GM12878 (cell line): ENCODE data around the gene UBE3D. TPM values are rescaled to one million over a fixed set of nuclear protein-coding genes. Genes with fewer than 3 reads are reported as not detected.

Experiments used
- ATAC-seq: fragments of 200-7000 bp; cut with Tn5 transposase; 3 replicates; pipeline ENCODE4 v1.9.1; 2020; ENCODE audit warnings: mild to moderate bottlenecking, moderate library complexity
- BruUV-seq: library from RNA; stranded (reverse); fragments of 400-500 nt; replicated peaks from 2 replicates; lab custom pipeline; 2021; lab: Mats Ljungman, UMichigan
- CTCF ChIA-PET: fragments of 300-600 bp; sonication (Branson Sonifier 250); formaldehyde crosslinking; extraction: SDS; loops from one replicate; lab custom pipeline; 2021; ENCODE audit warnings: inconsistent platforms; lab: Yijun Ruan, JAX
- POLR2A ChIA-PET: fragments of 350-600 bp; formaldehyde crosslinking; extraction: SDS; loops from one replicate; lab custom pipeline; 2021; ENCODE audit warnings: inconsistent platforms; lab: Charles Lee
- RAD21 ChIA-PET: fragments of 300-600 bp; sonication (Branson Sonifier 250); formaldehyde crosslinking; loops from one replicate; lab custom pipeline; 2023; ENCODE audit warnings: antibody characterized with exemption; ENCODE audit not compliant: unreplicated experiment; lab: Charles Lee
- SMC1A ChIA-PET: fragments of 300-600 bp; sonication (Branson Sonifier 250); formaldehyde crosslinking; loops from one replicate; lab custom pipeline; 2023; ENCODE audit not compliant: unreplicated experiment, uncharacterized antibody; lab: Charles Lee
- DNase-seq: peaks from one replicate; pipeline ENCODE4 v3.0.0-alpha.2; 2011; ENCODE audit warnings: low read depth, low spot score
- FAIRE-seq: peaks from 3 replicates; lab custom pipeline; 2011; peaks lifted over from hg19 to GRCh38; lab: Jason Lieb, UNC
- H2AFZ ChIP-seq: 2 replicates; pipeline ENCODE4 v1.6.0; 2011; ENCODE audit warnings: low read depth, low read length, control low read depth; ENCODE audit not compliant: control insufficient read depth
- H3K27ac ChIP-seq: 2 replicates; pipeline ENCODE4 v1.5.1; 2011; ENCODE audit warnings: control low read depth; ENCODE audit not compliant: control insufficient read depth, insufficient read depth
- H3K27me3 ChIP-seq, 2 experiments: replicated peaks in 1 of 2; 2 replicates each; pipeline versions ENCODE4 v1.6.0 to v1.6.1; 2011; ENCODE audit warnings: low read length in 1 of 2; ENCODE audit not compliant: control insufficient read depth in 2 of 2, insufficient read depth in 2 of 2
- H3K36me3 ChIP-seq, 2 experiments: 2 replicates each; pipeline ENCODE4 v1.5.1; 2011; ENCODE audit warnings: low read length in 1 of 2; ENCODE audit not compliant: control insufficient read depth in 2 of 2, insufficient read depth in 2 of 2
- H3K4me1 ChIP-seq: 2 replicates; pipeline ENCODE4 v1.6.1; 2011; ENCODE audit warnings: mild to moderate bottlenecking, low read length, moderate library complexity, mixed read lengths; ENCODE audit not compliant: control insufficient read depth, insufficient read depth
- H3K4me2 ChIP-seq: 2 replicates; pipeline ENCODE4 v1.6.0; 2011; ENCODE audit warnings: control low read depth; ENCODE audit not compliant: control insufficient read depth, insufficient read depth
- H3K4me3 ChIP-seq: fragments of 200-600 bp; sonication (generic); 2 replicates; pipeline ENCODE4 v1.5.1; 2016
- H3K79me2 ChIP-seq: 2 replicates; pipeline ENCODE4 v1.6.0; 2011; ENCODE audit warnings: low read length; ENCODE audit not compliant: control insufficient read depth, insufficient read depth
- H3K9ac ChIP-seq: 2 replicates; pipeline ENCODE4 v1.8.0; 2011; ENCODE audit warnings: low read length, control low read depth, mixed read lengths; ENCODE audit not compliant: control insufficient read depth, insufficient read depth
- H3K9me3 ChIP-seq: replicated peaks from 3 replicates; pipeline ENCODE4 v1.5.1; 2011; ENCODE audit warnings: mild to moderate bottlenecking, low read length; ENCODE audit not compliant: control insufficient read depth, insufficient read depth
- H4K20me1 ChIP-seq: 2 replicates; pipeline ENCODE4 v1.6.0; 2011; ENCODE audit not compliant: control insufficient read depth, insufficient read depth
- CHD2 ChIP-seq: IDR thresholded peaks from 2 replicates; pipeline ENCODE4 v1.6.1; 2011; ENCODE audit warnings: low read depth, low read length, improper control_type of control experiment, borderline replicate concordance
- HCFC1 ChIP-seq: fragments of 150-350 bp; IDR thresholded peaks from 2 replicates; pipeline ENCODE4 v1.6.1; 2014; ENCODE audit warnings: low read length
- MEF2A ChIP-seq: IDR thresholded peaks from 2 replicates; pipeline ENCODE4 v1.6.1; 2011; ENCODE audit warnings: low read depth, mild to moderate bottlenecking, low read length, moderate library complexity; ENCODE audit not compliant: insufficient read depth
- NBN ChIP-seq: fragments of 450-650 bp; IDR thresholded peaks from 2 replicates; pipeline ENCODE4 v1.6.1; 2016
- NFIC ChIP-seq: IDR thresholded peaks from 2 replicates; pipeline ENCODE4 v1.6.1; 2012; ENCODE audit warnings: low read depth, mild to moderate bottlenecking, inconsistent platforms, low read length, moderate library complexity
- NFYA ChIP-seq: IDR thresholded peaks from 2 replicates; pipeline ENCODE4 v1.6.1; 2011; ENCODE audit warnings: low read depth, mild to moderate bottlenecking, low read length, improper control_type of control experiment, borderline replicate concordance
- RAD21 ChIP-seq: IDR thresholded peaks from 2 replicates; pipeline ENCODE4 v1.6.1; 2011; ENCODE audit warnings: mild to moderate bottlenecking, low read depth, low read length, moderate library complexity; ENCODE audit not compliant: insufficient read depth
- RCOR1 ChIP-seq: conservative IDR thresholded peaks from 2 replicates; pipeline ENCODE4 v1.6.1; 2012; ENCODE audit warnings: low read depth, low read length, improper control_type of control experiment
- RELA ChIP-seq: fragments of 450-650 bp; IDR thresholded peaks from 2 replicates; pipeline ENCODE4 v1.8.0; 2014; ENCODE audit warnings: borderline replicate concordance; ENCODE audit not compliant: partially characterized antibody
- TBL1XR1 ChIP-seq: IDR thresholded peaks from 2 replicates; pipeline ENCODE4 v1.6.1; 2012; ENCODE audit warnings: low read depth, low read length, improper control_type of control experiment
- USF2 ChIP-seq: IDR thresholded peaks from 2 replicates; pipeline ENCODE4 v1.6.1; 2011; ENCODE audit warnings: low read depth, low read length, improper control_type of control experiment, borderline replicate concordance
- ZBTB33 ChIP-seq: fragments of 450-650 bp; IDR thresholded peaks from 2 replicates; pipeline ENCODE4 v1.6.1; 2017; ENCODE audit warnings: mild to moderate bottlenecking
- ZZZ3 ChIP-seq: IDR thresholded peaks from 2 replicates; pipeline ENCODE4 v1.6.1; 2011; ENCODE audit warnings: low read depth; ENCODE audit not compliant: control insufficient read depth, insufficient read length
- WGBS: methylation state at CpG from one replicate; pipeline ENCODE4 v1.1.6; 2016; ENCODE audit warnings: low lambda C conversion rate; ENCODE audit not compliant: insufficient replicate concordance, insufficient coverage; ENCODE audit errors: missing lambda C conversion rate; 5-methylcytosine and 5-hydroxymethylcytosine counted together
- in situ Hi-C: fragments of 300-500 bp; cut with MboI; formaldehyde crosslinking; loops from 9 replicates; pipeline ENCODE4 v1.14.3; 2018; ENCODE audit warnings: mixed read lengths
- intact Hi-C: fragments of 100-400 bp; cut with micrococcal nuclease; formaldehyde crosslinking; loops from one replicate; pipeline ENCODE4 v1.14.2; 2022; ENCODE audit not compliant: unreplicated experiment
- polyA plus RNA-seq, 11 experiments: library from polyadenylated mRNA; depleted of rRNA in 4 of 11; unstranded in 6 of 11; stranded (reverse) in 5 of 11; fragments of >200 nt; fragmentation: Nextera tagmentation in 4 of 11; fragmentation: Illumina TruSeq in 1 of 11; extraction: Ambion mirVana in 4 of 11; extraction: Trizol in 1 of 11; gene quantifications; 1 replicate in 1 of 11; 2 replicates in 10 of 11; pipeline versions ENCODE4 v1.2.1 to v1.2.3, GENCODE V29; 2011 to 2016; ENCODE audit warnings: inconsistent platforms in 2 of 11, missing spikeins in 2 of 11, low read depth in 1 of 11
- total RNA-seq, 4 experiments: library from RNA; depleted of rRNA in 3 of 4; stranded (reverse); fragments of >200 nt in 3 of 4; fragmentation: Illumina TruSeq in 1 of 4; extraction: Trizol in 1 of 4; gene quantifications; 2 replicates each; pipeline versions ENCODE4 v1.2.1 to v1.2.3, GENCODE V29; 2013 to 2021
- TF ChIP-seq, protein P1 (sequence below): IDR thresholded peaks from 2 replicates; pipeline ENCODE4 v1.6.1; 2012; ENCODE audit warnings: low read depth, low read length, improper control_type of control experiment

UBE3D gene
- total and polyA plus RNA-seq, 10 of the 15 experiments (the other 5 are each of a cell fraction or from before 2014, with no cell fraction given): 4.3 to 9.0 (median 7.5) TPM

DNA sequence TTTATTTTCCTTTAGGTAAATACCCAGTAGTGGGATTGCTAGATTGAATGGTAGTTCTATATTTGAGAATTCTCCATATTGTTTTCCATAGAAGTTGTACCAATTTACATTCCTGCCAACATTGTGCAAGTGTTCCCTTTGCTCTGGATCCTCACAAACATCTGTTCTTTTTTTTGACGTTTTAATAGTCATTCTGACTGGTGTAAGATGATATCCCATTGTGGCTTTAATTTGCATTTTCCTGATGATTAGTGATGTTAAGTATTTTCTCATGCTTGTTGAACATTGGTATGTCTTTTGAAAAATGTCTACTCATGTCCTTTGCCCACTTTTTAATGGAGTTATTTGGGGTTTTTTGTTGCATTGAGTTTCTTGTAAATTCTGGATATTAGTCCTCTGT, 85.6 kb downstream of the UBE3D start (continued):
- TF ChIP-seq, protein P1, sequence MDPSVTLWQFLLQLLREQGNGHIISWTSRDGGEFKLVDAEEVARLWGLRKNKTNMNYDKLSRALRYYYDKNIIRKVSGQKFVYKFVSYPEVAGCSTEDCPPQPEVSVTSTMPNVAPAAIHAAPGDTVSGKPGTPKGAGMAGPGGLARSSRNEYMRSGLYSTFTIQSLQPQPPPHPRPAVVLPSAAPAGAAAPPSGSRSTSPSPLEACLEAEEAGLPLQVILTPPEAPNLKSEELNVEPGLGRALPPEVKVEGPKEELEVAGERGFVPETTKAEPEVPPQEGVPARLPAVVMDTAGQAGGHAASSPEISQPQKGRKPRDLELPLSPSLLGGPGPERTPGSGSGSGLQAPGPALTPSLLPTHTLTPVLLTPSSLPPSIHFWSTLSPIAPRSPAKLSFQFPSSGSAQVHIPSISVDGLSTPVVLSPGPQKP: no peak

GRCh38 chr6:82979657-82980056, 86.0 kb downstream of the UBE3D start:
- CTCF ChIA-PET: no interaction called here
- TF ChIP-seq RELA (no peak), TBL1XR1 (no peak), RCOR1 (no peak), RAD21 (no peak), NBN (no peak), MEF2A (no peak), NFYA (no peak), ZZZ3 (no peak), CHD2 (no peak), HCFC1 (no peak), USF2 (no peak), NFIC (no peak), ZBTB33 (no peak)
- TF ChIP-seq, protein P1: no peak
- Histone ChIP-seq H3K9me3 (no peaks in the 10 kb centered on the region), H3K4me2 (no peak overlapping the region), H3K27me3 (no peaks in the 10 kb centered on the region), H3K9ac (no peak overlapping the region), H2AFZ (no peak overlapping the region), H3K4me1 (no peaks in the 10 kb centered on the region), H3K36me3 (no peaks in the 10 kb centered on the region), H3K79me2 (no peaks in the 10 kb centered on the region), H4K20me1 (no peaks in the 10 kb centered on the region), H3K27ac (no peak overlapping the region), H3K4me3 (no peak overlapping the region)
- no TSS peak for BruUV-seq
- POLR2A ChIA-PET: interaction anchor here (0.6 kb wide), 1 partner anchor 9 kb away, joined by 3 read pairs; no protein-coding TSS in a partner anchor
- SMC1A ChIA-PET: no interaction called here
- RAD21 ChIA-PET: no interaction called here
- FAIRE-seq: no peak
- no peak for ATAC-seq
- WGBS: 93% methylated on average over 1 of the region's 1 CpG
- in situ Hi-C loops: no loop called here
- intact Hi-C loops: no loop called here
- DNase-seq: no peak
